HepG2 (cell line): ENCODE data around the gene SURF1. TPM values are rescaled to one million over a fixed set of nuclear protein-coding genes. Genes with fewer than 3 reads are reported as not detected.

Experiments used
- AHR ChIP-seq: IDR thresholded peaks from 2 replicates; pipeline ENCODE4 v1.6.1; 2018; ENCODE audit warnings: missing genetic modification reagents, missing compliant biosample characterization
- ARNTL ChIP-seq: sonication (generic); formaldehyde crosslinking; IDR thresholded peaks from 2 replicates; pipeline ENCODE4 v1.4.0; 2020; ENCODE audit warnings: mild to moderate bottlenecking, missing genetic modification reagents
- CBX5 ChIP-seq: sonication (generic); formaldehyde crosslinking; IDR thresholded peaks from 2 replicates; pipeline ENCODE4 v1.4.0; 2020; ENCODE audit warnings: missing genetic modification reagents, borderline replicate concordance
- GLI4 ChIP-seq: sonication (generic); formaldehyde crosslinking; IDR thresholded peaks from 2 replicates; pipeline ENCODE4 v1.5.1; 2020; ENCODE audit warnings: missing genetic modification reagents, mild to moderate bottlenecking, moderate library complexity, borderline replicate concordance
- IRF2 ChIP-seq: IDR thresholded peaks from 2 replicates; pipeline ENCODE4 v1.6.1; 2018; ENCODE audit warnings: missing genetic modification reagents, missing compliant biosample characterization
- KLF12 ChIP-seq: sonication (generic); formaldehyde crosslinking; IDR thresholded peaks from 2 replicates; pipeline ENCODE4 v1.4.0; 2020; ENCODE audit warnings: missing genetic modification reagents, borderline replicate concordance
- NFE2L1 ChIP-seq: sonication (generic); formaldehyde crosslinking; IDR thresholded peaks from 2 replicates; pipeline ENCODE4 v1.4.0; 2020; ENCODE audit warnings: missing genetic modification reagents, mild to moderate bottlenecking, borderline replicate concordance
- NFIC ChIP-seq: IDR thresholded peaks from 2 replicates; pipeline ENCODE4 v1.6.1; 2012; ENCODE audit warnings: mild to moderate bottlenecking, low read length, inconsistent platforms
- PATZ1 ChIP-seq: sonication (generic); formaldehyde crosslinking; IDR thresholded peaks from 2 replicates; pipeline ENCODE4 v1.4.0; 2020; ENCODE audit warnings: missing genetic modification reagents
- RXRA ChIP-seq: sonication (generic); formaldehyde crosslinking; IDR thresholded peaks from 2 replicates; pipeline ENCODE4 v1.5.1; 2020; ENCODE audit warnings: missing genetic modification reagents
- SMAD1 ChIP-seq: sonication (generic); formaldehyde crosslinking; IDR thresholded peaks from 2 replicates; pipeline ENCODE4 v1.4.0; 2020; ENCODE audit warnings: missing genetic modification reagents, low read depth, mild to moderate bottlenecking, borderline replicate concordance
- SRSF9 ChIP-seq: fragments of 200-400 bp; formaldehyde crosslinking; IDR thresholded peaks from 2 replicates; pipeline ENCODE4 v1.6.1; 2018; ENCODE audit warnings: borderline replicate concordance, mild to moderate bottlenecking, low read depth, low read length; ENCODE audit not compliant: insufficient read depth, poor library complexity, severe bottlenecking
- THYN1 ChIP-seq: sonication (generic); formaldehyde crosslinking; IDR thresholded peaks from 2 replicates; pipeline ENCODE4 v1.8.1; 2023; ENCODE audit warnings: low read depth, mild to moderate bottlenecking, moderate library complexity, missing genetic modification reagents, borderline replicate concordance
- ZBTB7B ChIP-seq: sonication (generic); formaldehyde crosslinking; IDR thresholded peaks from 2 replicates; pipeline ENCODE4 v1.4.0; 2020; ENCODE audit warnings: missing genetic modification reagents
- ZNF121 ChIP-seq: sonication (generic); formaldehyde crosslinking; IDR thresholded peaks from 2 replicates; pipeline ENCODE4 v1.5.0; 2020; ENCODE audit warnings: mild to moderate bottlenecking, missing genetic modification reagents
- ZNF337 ChIP-seq: sonication (generic); formaldehyde crosslinking; IDR thresholded peaks from 2 replicates; pipeline ENCODE4 v1.5.1; 2020; ENCODE audit warnings: missing genetic modification reagents, low read depth, mild to moderate bottlenecking, borderline replicate concordance
- ZNF33A ChIP-seq: sonication (generic); formaldehyde crosslinking; IDR thresholded peaks from 2 replicates; pipeline ENCODE4 v1.5.1; 2020; ENCODE audit warnings: missing genetic modification reagents, mild to moderate bottlenecking, moderate library complexity, borderline replicate concordance
- ZNF350 ChIP-seq: sonication (generic); formaldehyde crosslinking; IDR thresholded peaks from 2 replicates; pipeline ENCODE4 v1.4.0; 2020; ENCODE audit warnings: mild to moderate bottlenecking, low read depth, missing genetic modification reagents, borderline replicate concordance
- ZNF577 ChIP-seq: sonication (generic); formaldehyde crosslinking; IDR thresholded peaks from 2 replicates; pipeline ENCODE4 v1.4.0; 2020; ENCODE audit warnings: mild to moderate bottlenecking, low read depth, missing genetic modification reagents, borderline replicate concordance
- ZNF644 ChIP-seq: IDR thresholded peaks from 2 replicates; pipeline ENCODE4 v1.6.1; 2016; ENCODE audit warnings: low read depth
- ZNF766 ChIP-seq: sonication (generic); formaldehyde crosslinking; IDR thresholded peaks from 2 replicates; pipeline ENCODE4 v1.5.0; 2020; ENCODE audit warnings: missing genetic modification reagents, borderline replicate concordance
- ZNF768 ChIP-seq: sonication (generic); formaldehyde crosslinking; IDR thresholded peaks from 2 replicates; pipeline ENCODE4 v1.4.0; 2020; ENCODE audit warnings: missing genetic modification reagents
- polyA plus RNA-seq, 8 experiments: library from polyadenylated mRNA; depleted of rRNA in 3 of 8; stranded (reverse) in 7 of 8; unstranded in 1 of 8; fragments of >200 nt; fragmentation: Illumina TruSeq in 4 of 8; extraction: Trizol in 4 of 8; gene quantifications; 2 replicates each; pipeline versions ENCODE4 v1.2.1 to v1.2.3, GENCODE V29; 2011 to 2016; ENCODE audit warnings: low read depth in 4 of 8, missing spikeins in 1 of 8, mixed read lengths in 1 of 8; ENCODE audit not compliant: insufficient read depth in 1 of 8
- total RNA-seq, 5 experiments: library from RNA; depleted of rRNA; stranded (reverse); fragments of >200 nt; fragmentation: Illumina TruSeq; extraction: Trizol; gene quantifications; 2 replicates each; pipeline ENCODE4 v1.2.3, GENCODE V29; 2016; ENCODE audit warnings: low read depth in 1 of 5
- TF ChIP-seq, protein P1 (sequence below): sonication (generic); formaldehyde crosslinking; IDR thresholded peaks from 2 replicates; pipeline ENCODE4 v1.5.1; 2020; ENCODE audit warnings: missing genetic modification reagents, mild to moderate bottlenecking, borderline replicate concordance
- TF ChIP-seq, protein P2 (sequence below): sonication (generic); formaldehyde crosslinking; IDR thresholded peaks from 2 replicates; pipeline ENCODE4 v1.4.0; 2020; ENCODE audit warnings: missing genetic modification reagents, mild to moderate bottlenecking, borderline replicate concordance

SURF1 gene
- total and polyA plus RNA-seq, 2 of the 13 experiments (the other 11 are each of a cell fraction or from before 2014, with no cell fraction given): 17.8 to 40.7 TPM

DNA sequence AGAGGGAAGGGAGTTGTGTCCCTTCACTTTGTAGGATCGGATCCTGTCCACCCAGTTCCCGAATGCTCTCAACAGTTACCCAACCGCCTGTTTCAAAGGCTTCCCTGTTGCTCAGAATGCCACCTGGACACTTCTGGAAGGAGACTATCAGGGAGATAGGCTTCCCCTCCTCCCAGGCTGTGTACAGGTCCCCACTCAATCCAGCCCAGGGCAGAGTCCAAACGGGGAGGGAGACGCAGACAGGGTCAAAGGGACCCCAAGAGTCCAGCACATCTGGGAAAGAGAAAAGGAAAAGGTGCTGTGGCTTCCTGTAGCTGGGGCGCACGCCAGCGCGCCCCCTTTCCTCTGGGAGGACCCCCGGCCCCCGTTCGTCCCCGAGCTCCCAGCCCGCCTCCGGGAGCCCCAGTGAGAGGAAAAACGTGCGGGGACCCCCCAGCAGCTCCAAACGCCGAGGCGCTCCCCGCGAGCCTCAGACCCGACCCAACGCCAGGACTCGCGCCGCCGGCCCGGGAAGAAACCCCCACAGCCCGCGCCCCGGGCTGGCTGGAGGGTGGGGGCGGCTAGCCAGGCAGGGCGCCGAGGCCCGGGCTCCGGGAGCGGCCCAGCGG is 18.9 kb upstream of the SURF1 start (continued):
- TF ChIP-seq SRSF9 (no peak), NFE2L1 (CRISPR knock-in tag) (no peak), NFIC (no peak), KLF12 (CRISPR knock-in tag) (no peak), ZNF350 (no peak), THYN1 (no peak), GLI4 (CRISPR knock-in tag) (no peak), SMAD1 (no peak), RXRA (CRISPR knock-in tag) (no peak), ZNF644 (CRISPR knock-in tag) (no peak), IRF2 (CRISPR knock-in tag) (no peak), ZNF768 (no peak), ZBTB7B (CRISPR knock-in tag) (peak; percentile 69; the same call in 1 of the 2 replicates), ZNF121 (CRISPR knock-in tag) (no peak), ZNF577 (CRISPR knock-in tag) (no peak), ZNF337 (CRISPR knock-in tag) (no peak), CBX5 (CRISPR knock-in tag) (no peak), ZNF33A (CRISPR knock-in tag) (no peak), ARNTL (no peak), PATZ1 (CRISPR knock-in tag) (peak; percentile 20; the same call in 1 of the 2 replicates), ZNF766 (CRISPR knock-in tag) (0 out of 2 replicates have a peak, but pooled peaks have one; percentile 30), AHR (CRISPR knock-in tag) (no peak)
- TF ChIP-seq, protein P1, sequence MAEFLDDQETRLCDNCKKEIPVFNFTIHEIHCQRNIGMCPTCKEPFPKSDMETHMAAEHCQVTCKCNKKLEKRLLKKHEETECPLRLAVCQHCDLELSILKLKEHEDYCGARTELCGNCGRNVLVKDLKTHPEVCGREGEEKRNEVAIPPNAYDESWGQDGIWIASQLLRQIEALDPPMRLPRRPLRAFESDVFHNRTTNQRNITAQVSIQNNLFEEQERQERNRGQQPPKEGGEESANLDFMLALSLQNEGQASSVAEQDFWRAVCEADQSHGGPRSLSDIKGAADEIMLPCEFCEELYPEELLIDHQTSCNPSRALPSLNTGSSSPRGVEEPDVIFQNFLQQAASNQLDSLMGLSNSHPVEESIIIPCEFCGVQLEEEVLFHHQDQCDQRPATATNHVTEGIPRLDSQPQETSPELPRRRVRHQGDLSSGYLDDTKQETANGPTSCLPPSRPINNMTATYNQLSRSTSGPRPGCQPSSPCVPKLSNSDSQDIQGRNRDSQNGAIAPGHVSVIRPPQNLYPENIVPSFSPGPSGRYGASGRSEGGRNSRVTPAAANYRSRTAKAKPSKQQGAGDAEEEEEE (CRISPR knock-in tag): no peak
- TF ChIP-seq, protein P2, sequence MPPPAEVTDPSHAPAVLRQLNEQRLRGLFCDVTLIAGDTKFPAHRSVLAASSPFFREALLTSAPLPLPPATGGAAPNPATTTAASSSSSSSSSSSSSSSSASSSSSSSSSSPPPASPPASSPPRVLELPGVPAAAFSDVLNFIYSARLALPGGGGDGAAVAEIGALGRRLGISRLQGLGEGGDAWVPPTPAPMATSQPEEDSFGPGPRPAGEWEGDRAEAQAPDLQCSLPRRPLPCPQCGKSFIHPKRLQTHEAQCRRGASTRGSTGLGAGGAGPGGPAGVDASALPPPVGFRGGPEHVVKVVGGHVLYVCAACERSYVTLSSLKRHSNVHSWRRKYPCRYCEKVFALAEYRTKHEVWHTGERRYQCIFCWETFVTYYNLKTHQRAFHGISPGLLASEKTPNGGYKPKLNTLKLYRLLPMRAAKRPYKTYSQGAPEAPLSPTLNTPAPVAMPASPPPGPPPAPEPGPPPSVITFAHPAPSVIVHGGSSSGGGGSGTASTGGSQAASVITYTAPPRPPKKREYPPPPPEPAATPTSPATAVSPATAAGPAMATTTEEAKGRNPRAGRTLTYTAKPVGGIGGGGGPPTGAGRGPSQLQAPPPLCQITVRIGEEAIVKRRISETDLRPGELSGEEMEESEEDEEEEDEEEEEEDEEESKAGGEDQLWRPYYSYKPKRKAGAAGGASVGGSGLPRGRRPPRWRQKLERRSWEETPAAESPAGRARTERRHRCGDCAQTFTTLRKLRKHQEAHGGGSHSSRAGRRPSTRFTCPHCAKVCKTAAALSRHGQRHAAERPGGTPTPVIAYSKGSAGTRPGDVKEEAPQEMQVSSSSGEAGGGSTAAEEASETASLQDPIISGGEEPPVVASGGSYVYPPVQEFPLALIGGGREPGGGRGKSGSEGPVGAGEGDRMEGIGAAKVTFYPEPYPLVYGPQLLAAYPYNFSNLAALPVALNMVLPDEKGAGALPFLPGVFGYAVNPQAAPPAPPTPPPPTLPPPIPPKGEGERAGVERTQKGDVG (CRISPR knock-in tag): no peak
